Keratinocyte (primary cell): ENCODE results near the gene KCNG2. TPM values are rescaled to one million over a fixed set of nuclear protein-coding genes. Genes with fewer than 3 reads are reported as not detected.

Experiments used
- DNase-seq: peaks from one replicate; pipeline ENCODE4 v3.0.0-alpha.2; 2011; ENCODE audit warnings: low read depth, missing footprints, low spot score
- FAIRE-seq: peaks from 2 replicates; lab custom pipeline; 2011; peaks lifted over from hg19 to GRCh38; lab: Jason Lieb, UNC
- H2AFZ ChIP-seq: 2 replicates; pipeline ENCODE4 v1.6.0; 2012; ENCODE audit warnings: low read length, control low read depth, inconsistent platforms; ENCODE audit not compliant: control insufficient read depth
- H3K27ac ChIP-seq: 2 replicates; pipeline ENCODE4 v1.5.1; 2011; ENCODE audit warnings: low read length; ENCODE audit not compliant: control insufficient read depth, insufficient read depth
- H3K27me3 ChIP-seq: 3 replicates; pipeline ENCODE4 v1.6.0; 2011; ENCODE audit warnings: low read length; ENCODE audit not compliant: control insufficient read depth, insufficient read depth; ENCODE audit errors: extremely low read depth
- H3K36me3 ChIP-seq, 2 experiments: 2 replicates in 1 of 2; 3 replicates in 1 of 2; pipeline ENCODE4 v1.5.1; 2011; ENCODE audit warnings: low read length in 2 of 2, mild to moderate bottlenecking in 1 of 2; ENCODE audit not compliant: control insufficient read depth in 2 of 2, insufficient read depth in 2 of 2; ENCODE audit errors: extremely low read depth in 1 of 2
- H3K4me1 ChIP-seq: 3 replicates; pipeline ENCODE4 v1.5.1; 2011; ENCODE audit warnings: low read length; ENCODE audit not compliant: control insufficient read depth, insufficient read depth; ENCODE audit errors: extremely low read depth
- H3K4me2 ChIP-seq: 3 replicates; pipeline ENCODE4 v1.6.0; 2011; ENCODE audit warnings: low read depth, low read length; ENCODE audit not compliant: control insufficient read depth, insufficient read depth; ENCODE audit errors: extremely low read depth
- H3K4me3 ChIP-seq, 3 experiments: fragments of 200-600 bp in 1 of 3; sonication (generic) in 1 of 3; 2 replicates in 2 of 3; 3 replicates in 1 of 3; pipeline ENCODE4 v1.5.1; 2011 to 2016; ENCODE audit warnings: low read length in 3 of 3, mild to moderate bottlenecking in 3 of 3, control low read depth in 2 of 3, inconsistent platforms in 1 of 3, low read depth in 1 of 3, mixed read lengths in 1 of 3, mixed run types in 1 of 3, moderate library complexity in 1 of 3; ENCODE audit not compliant: control insufficient read depth in 2 of 3, insufficient read depth in 2 of 3; ENCODE audit errors: extremely low read depth in 1 of 3
- H3K79me2 ChIP-seq: 2 replicates; pipeline ENCODE4 v1.6.0; 2012; ENCODE audit warnings: low read length; ENCODE audit not compliant: control insufficient read depth, insufficient read depth
- H3K9ac ChIP-seq: 3 replicates; pipeline ENCODE4 v1.6.0; 2011; ENCODE audit warnings: low read length; ENCODE audit not compliant: control insufficient read depth, insufficient read depth; ENCODE audit errors: extremely low read depth
- H3K9me1 ChIP-seq: 3 replicates; pipeline ENCODE4 v1.6.0; 2011; ENCODE audit warnings: low read length; ENCODE audit not compliant: control insufficient read depth, insufficient read depth; ENCODE audit errors: extremely low read depth
- H3K9me3 ChIP-seq: 2 replicates; pipeline ENCODE4 v1.5.1; 2012; ENCODE audit warnings: low read depth, low read length; ENCODE audit not compliant: control insufficient read depth
- H4K20me1 ChIP-seq: 3 replicates; pipeline ENCODE4 v1.6.0; 2011; ENCODE audit warnings: low read length; ENCODE audit not compliant: control insufficient read depth, insufficient read depth; ENCODE audit errors: extremely low read depth
- CTCF ChIP-seq, 3 experiments: IDR thresholded peaks in 1 of 3; conservative IDR thresholded peaks in 1 of 3; optimal IDR thresholded peaks in 1 of 3; 2 replicates in 2 of 3; 3 replicates in 1 of 3; pipeline versions ENCODE3 to v1.5.1; 2011; ENCODE audit warnings: low read length in 3 of 3, mild to moderate bottlenecking in 3 of 3, moderate library complexity in 2 of 3, control low read depth in 1 of 3, inconsistent platforms in 1 of 3; ENCODE audit not compliant: insufficient read depth in 2 of 3; ENCODE audit errors: extremely low read depth in 1 of 3
- EZH2 ChIP-seq: IDR thresholded peaks from one replicate; pipeline ENCODE4 v1.6.1; 2012; ENCODE audit warnings: inconsistent platforms, mild to moderate bottlenecking, low read length, moderate library complexity
- dilution Hi-C: fragments of 300-500 bp; cut with MboI; formaldehyde crosslinking; loops from one replicate; pipeline ENCODE4 v1.7.0; 2020; ENCODE audit warnings: low sequenced_read_pairs; ENCODE audit not compliant: extremely low pct_ligation_motif_present
- polyA plus RNA-seq, 5 experiments: library from polyadenylated mRNA; depleted of rRNA in 3 of 5; stranded (reverse) in 3 of 5; stranded (forward) in 1 of 5; unstranded in 1 of 5; fragments of >200 nt; gene quantifications; 1 replicate in 1 of 5; 2 replicates in 3 of 5; 3 replicates in 1 of 5; pipeline versions ENCODE4 v1.2.1 to v1.2.3, GENCODE V29; 2011 to 2012; ENCODE audit warnings: missing spikeins in 2 of 5, low read depth in 1 of 5, low replicate concordance in 1 of 5

Gene KCNG2
- polyA plus RNA-seq, 1 donor (not counting 4 experiments of a cell fraction or from before 2014, with no cell fraction given) = not detected

GRCh38 chr18:79937103-79937860 is 139.5 kb downstream of the KCNG2 start:
- Histone ChIP-seq H3K4me2 (no peak overlapping the region), H3K27ac (no peak overlapping the region), H3K9me3 (peaks cover 9% of the 10 kb centered on the region), H3K79me2 (peaks cover 92% of the 10 kb centered on the region), H3K4me1 (peaks cover 6% of the 10 kb centered on the region), H3K4me3 (no peak overlapping the region), H4K20me1 (peaks cover 5% of the 10 kb centered on the region), H3K27me3 (no peaks in the 10 kb centered on the region), H3K9ac (no peak overlapping the region), H2AFZ (no peak overlapping the region), H3K36me3 (peaks cover 22 to 27% of the 10 kb centered on the region in 2 experiments), H3K9me1 (no peaks in the 10 kb centered on the region)
- FAIRE-seq (no peak), DNase-seq (no peak)
- TF ChIP-seq CTCF (optimal IDR thresholded peaks at IDR 0.05 in 1 of 3, IDR thresholded peaks at IDR 0.05 in 1 of 3, conservative IDR thresholded peaks at IDR 0.05 in 1 of 3; ENCODE audit: extremely low read depth in 1 of 3, insufficient read depth in 2 of 3, low read length in 3 of 3) = no peak
- no peak for TF ChIP-seq EZH2
- dilution Hi-C loops = no loop called here

GRCh38 chr18:79938196-79938595 is 140.5 kb downstream of the KCNG2 start:
- no peak for FAIRE-seq
- H3K27ac ChIP-seq = no peak overlapping the region

More at GRCh38 chr18:79938196-79938595, 140.5 kb downstream of the KCNG2 start:
- H3K4me1 ChIP-seq = peaks cover 6% of the 10 kb centered on the region
- TF ChIP-seq CTCF (optimal IDR thresholded peaks at IDR 0.05 in 1 of 3, IDR thresholded peaks at IDR 0.05 in 1 of 3, conservative IDR thresholded peaks at IDR 0.05 in 1 of 3; ENCODE audit: extremely low read depth in 1 of 3, insufficient read depth in 2 of 3, low read length in 3 of 3) (no peak), EZH2 (no peak)
- peaks cover 90% of the 10 kb centered on the region for H3K79me2 ChIP-seq
- peaks cover 28 to 35% of the 10 kb centered on the region in 2 experiments for H3K36me3 ChIP-seq
- dilution Hi-C loops = no loop called here
- no peak overlapping the region for H3K9ac ChIP-seq
- H3K27me3 ChIP-seq = no peaks in the 10 kb centered on the region
- peaks cover 5% of the 10 kb centered on the region for H4K20me1 ChIP-seq
- H3K9me1 ChIP-seq = no peaks in the 10 kb centered on the region
- peaks cover 9% of the 10 kb centered on the region for H3K9me3 ChIP-seq
- H2AFZ ChIP-seq = no peak overlapping the region
- DNase-seq = no peak
- H3K4me2 ChIP-seq = no peak overlapping the region
- no peak overlapping the region for H3K4me3 ChIP-seq
